HCT116 (cell line): ENCODE measurements around the gene FCHO2. TPM values are rescaled to one million over a fixed set of nuclear protein-coding genes. Genes with fewer than 3 reads are reported as not detected.
A peak's percentile ranks its signal among the peaks of the same experiment; 100 is the strongest.

ENCODE experiments used
- ATAC-seq: fragments of 200-7000 bp; cut with Tn5 transposase; 2 replicates; pipeline ENCODE4 v1.9.1; 2020; ENCODE audit warnings: mild to moderate bottlenecking, moderate library complexity
- BruUV-seq: library from RNA; stranded (reverse); fragments of 400-500 nt; replicated peaks from 2 replicates; lab custom pipeline; 2021; lab: Mats Ljungman, UMichigan
- CTCF ChIA-PET: fragments of 300-600 bp; sonication (Branson Sonifier 250); formaldehyde crosslinking; loops from one replicate; lab custom pipeline; 2021; ENCODE audit warnings: antibody characterized with exemption; lab: Charles Lee
- POLR2A ChIA-PET: fragments of 300-600, 350-600 bp; sonication (Branson Sonifier 250); formaldehyde crosslinking; loops from one replicate; lab custom pipeline; 2021; ENCODE audit warnings: antibody characterized with exemption; lab: Charles Lee
- RAD21 ChIA-PET, 2 experiments: fragments of 300-600 bp; sonication (Branson Sonifier 250); formaldehyde crosslinking; loops; one replicate each; lab custom pipeline; 2023; ENCODE audit warnings: low total read pairs in 2 of 2; ENCODE audit not compliant: uncharacterized antibody in 2 of 2, unreplicated experiment in 2 of 2, low non-redundant PET in 1 of 2; lab: Charles Lee
- DNase-seq: peaks from one replicate; pipeline ENCODE4 v3.0.0-alpha.2; 2010; ENCODE audit warnings: low read depth, low spot score
- H2AFZ ChIP-seq: fragments of 200-600 bp; shearing (Covaris generic), sonication (generic); 2 replicates; pipeline ENCODE4 v1.6.1; 2017; ENCODE audit warnings: low read depth, mixed run types, mixed read lengths, antibody characterized with exemption, low read length; ENCODE audit not compliant: poor library complexity, severe bottlenecking
- H3K27ac ChIP-seq: 2 replicates; pipeline ENCODE4 v1.5.1; 2012; ENCODE audit warnings: low read depth, low read length
- H3K27me3 ChIP-seq: fragments of 200-600 bp; sonication (generic); 2 replicates; pipeline ENCODE4 v1.6.1; 2016; ENCODE audit warnings: mixed run types, low read length, mixed read lengths; ENCODE audit not compliant: insufficient read depth
- H3K36me3 ChIP-seq, 2 experiments: fragments of 200-500 bp in 1 of 2; fragments of 200-600 bp in 1 of 2; sonication (Bioruptor generic) in 1 of 2; sonication (generic) in 1 of 2; 2 replicates each; pipeline versions ENCODE4 v1.5.1 to v1.6.1; 2014 to 2016; ENCODE audit warnings: low read length in 2 of 2, inconsistent platforms in 1 of 2, mixed read lengths in 1 of 2, mixed run types in 1 of 2; ENCODE audit not compliant: insufficient read depth in 2 of 2, control insufficient read depth in 1 of 2
- H3K4me1 ChIP-seq, 2 experiments: fragments of 200-600 bp in 1 of 2; sonication (generic) in 1 of 2; 2 replicates each; pipeline versions ENCODE4 v1.5.1 to v1.6.1; 2012 to 2017; ENCODE audit warnings: low read length in 2 of 2, inconsistent platforms in 1 of 2, mild to moderate bottlenecking in 1 of 2, mixed read lengths in 1 of 2, mixed run types in 1 of 2, moderate library complexity in 1 of 2; ENCODE audit not compliant: insufficient read depth in 2 of 2, control insufficient read depth in 1 of 2
- H3K4me2 ChIP-seq: fragments of 200-600 bp; sonication (generic); 2 replicates; pipeline ENCODE4 v1.6.1; 2017; ENCODE audit warnings: mixed run types, low read length, mixed read lengths
- H3K4me3 ChIP-seq, 2 experiments: fragments of 200-600 bp in 1 of 2; sonication (generic) in 1 of 2; replicated peaks in 1 of 2; 2 replicates each; pipeline ENCODE4 v1.5.1; 2011 to 2016; ENCODE audit warnings: low read length in 2 of 2, control low read depth in 1 of 2, low read depth in 1 of 2, mild to moderate bottlenecking in 1 of 2, mixed read lengths in 1 of 2, mixed run types in 1 of 2
- H3K79me2 ChIP-seq: fragments of 200-600 bp; sonication (generic); 2 replicates; pipeline ENCODE4 v1.6.1; 2017; ENCODE audit warnings: mild to moderate bottlenecking, mixed run types, low read length, moderate library complexity, mixed read lengths; ENCODE audit not compliant: insufficient read depth
- H3K9ac ChIP-seq: fragments of 200-600 bp; sonication (generic); 2 replicates; pipeline ENCODE4 v1.6.1; 2016; ENCODE audit warnings: low read length, mixed read lengths
- H3K9me2 ChIP-seq: fragments of 200-600 bp; sonication (generic), shearing (Covaris generic); 2 replicates; pipeline ENCODE4 v1.6.1; 2017; ENCODE audit warnings: mixed run types, mild to moderate bottlenecking, moderate library complexity; ENCODE audit not compliant: insufficient read depth
- H3K9me3 ChIP-seq, 2 experiments: fragments of 200-500 bp in 1 of 2; fragments of 200-600 bp in 1 of 2; sonication (Bioruptor generic) in 1 of 2; sonication (generic) in 1 of 2; 2 replicates each; pipeline ENCODE4 v1.6.1; 2014 to 2017; ENCODE audit warnings: low read length in 2 of 2, mixed read lengths in 2 of 2, inconsistent platforms in 1 of 2, low read depth in 1 of 2, mild to moderate bottlenecking in 1 of 2, mixed run types in 1 of 2, moderate library complexity in 1 of 2; ENCODE audit not compliant: control insufficient read depth in 1 of 2, insufficient read depth in 1 of 2
- H4K20me1 ChIP-seq: fragments of 200-600 bp; sonication (generic), shearing (Covaris generic); 2 replicates; pipeline ENCODE4 v1.6.1; 2017; ENCODE audit warnings: mixed run types, mild to moderate bottlenecking, moderate library complexity; ENCODE audit not compliant: insufficient read depth
- ATF3 ChIP-seq: IDR thresholded peaks from 2 replicates; pipeline ENCODE4 v1.6.1; 2012
- CBX3 ChIP-seq: IDR thresholded peaks from 2 replicates; pipeline ENCODE4 v1.6.1; 2012; ENCODE audit warnings: low read depth
- CTCF ChIP-seq, 3 experiments: fragments of 200-600 bp in 1 of 3; sonication (generic) in 1 of 3; IDR thresholded peaks in 2 of 3; conservative IDR thresholded peaks in 1 of 3; 2 replicates each; pipeline ENCODE4 v1.5.1; 2012 to 2017; ENCODE audit warnings: low read depth in 2 of 3, low read length in 2 of 3, antibody characterized with exemption in 1 of 3, borderline replicate concordance in 1 of 3, control low read depth in 1 of 3, mild to moderate bottlenecking in 1 of 3, mixed read lengths in 1 of 3, mixed run types in 1 of 3, moderate library complexity in 1 of 3; ENCODE audit not compliant: insufficient read depth in 1 of 3
- EGR1 ChIP-seq: IDR thresholded peaks from 2 replicates; pipeline ENCODE4 v1.6.1; 2012; ENCODE audit warnings: low read depth
- ELF1 ChIP-seq: IDR thresholded peaks from 2 replicates; pipeline ENCODE4 v1.6.1; 2012; ENCODE audit warnings: low read depth, borderline replicate concordance
- EZH2 ChIP-seq: fragments of 200-600 bp; sonication (generic); IDR thresholded peaks from 2 replicates; pipeline ENCODE4 v1.6.1; 2017; ENCODE audit warnings: antibody characterized with exemption, mixed run types
- EZH2phosphoT487 ChIP-seq: fragments of 200-600 bp; IDR thresholded peaks from 2 replicates; pipeline ENCODE4 v1.6.1; 2018; ENCODE audit warnings: antibody characterized with exemption, borderline replicate concordance
- FOSL1 ChIP-seq: IDR thresholded peaks from 2 replicates; pipeline ENCODE4 v1.6.1; 2012; ENCODE audit warnings: low read depth
- JUND ChIP-seq: IDR thresholded peaks from 2 replicates; pipeline ENCODE4 v1.6.1; 2012
- MAX ChIP-seq: IDR thresholded peaks from 2 replicates; pipeline ENCODE4 v1.6.1; 2012
- POLR2A ChIP-seq: IDR thresholded peaks from 2 replicates; pipeline ENCODE4 v1.7.0; 2011; ENCODE audit warnings: borderline replicate concordance; ENCODE audit not compliant: insufficient read depth, insufficient read length; ENCODE audit errors: extremely low read depth
- POLR2AphosphoS5 ChIP-seq: IDR thresholded peaks from 2 replicates; pipeline ENCODE4 v1.6.1; 2011; ENCODE audit warnings: mild to moderate bottlenecking, low read depth, low read length, moderate library complexity
- RAD21 ChIP-seq: IDR thresholded peaks from 2 replicates; pipeline ENCODE4 v1.6.1; 2012; ENCODE audit warnings: low read depth, mild to moderate bottlenecking
- REST ChIP-seq: IDR thresholded peaks from 2 replicates; pipeline ENCODE4 v1.6.1; 2012; ENCODE audit warnings: low read depth
- SIN3A ChIP-seq: IDR thresholded peaks from 2 replicates; pipeline ENCODE4 v1.6.1; 2012; ENCODE audit warnings: low read depth
- SP1 ChIP-seq: IDR thresholded peaks from 2 replicates; pipeline ENCODE4 v1.6.1; 2012; ENCODE audit warnings: low read depth
- SRF ChIP-seq: IDR thresholded peaks from 2 replicates; pipeline ENCODE4 v1.6.1; 2012; ENCODE audit warnings: low read depth
- TCF7L2 ChIP-seq: IDR thresholded peaks from 2 replicates; pipeline ENCODE4 v1.7.0; 2011; ENCODE audit warnings: borderline replicate concordance, inconsistent platforms; ENCODE audit not compliant: insufficient read depth, insufficient read length; ENCODE audit errors: extremely low read depth
- YY1 ChIP-seq: IDR thresholded peaks from 2 replicates; pipeline ENCODE4 v1.6.1; 2011; ENCODE audit warnings: low read length, low read depth, moderate library complexity, mild to moderate bottlenecking; ENCODE audit not compliant: insufficient replicate concordance; ENCODE audit errors: extremely low read depth
- intact Hi-C: fragments of 100-400 bp; cut with micrococcal nuclease; formaldehyde crosslinking; loops from 2 replicates; pipeline ENCODE4 v1.10.0; 2022
- total RNA-seq: library from RNA; stranded (reverse); gene quantifications from one replicate; pipeline ENCODE4 v1.2.1, GENCODE V29; 2021; ENCODE audit not compliant: unreplicated experiment

The FCHO2 gene
- total RNA-seq, 1 experiment from 2014 or later, result 18.7 TPM

- peak within 1 kb of the TSS; percentile 85 for H3K9ac ChIP-seq
- H2AFZ ChIP-seq, result peak within 1 kb of the TSS; percentile 96
- H3K4me2 ChIP-seq, result peak within 1 kb of the TSS; percentile 99
- BruUV-seq, result no TSS peak
- no peaks in the 10 kb centered on the region for H3K36me3 ChIP-seq
- no peaks in the 10 kb centered on the region for H3K79me2 ChIP-seq
- H3K27ac ChIP-seq, result peak within 1 kb of the TSS; percentile 42; the same call in 1 of the 2 replicates
- H3K9me2 ChIP-seq, result no peaks in the 10 kb centered on the region
- H4K20me1 ChIP-seq, result no peaks in the 10 kb centered on the region
- H3K4me3 ChIP-seq, result peak within 1 kb of the TSS; percentile 82 to 91
- ChIA-PET RAD21 (no interaction called here), CTCF (no interaction called here), POLR2A (interaction anchor here (1.6 kb wide), 1 partner anchor 24 kb away, joined by 3 read pairs; no protein-coding TSS in a partner anchor)
- no peaks in the 10 kb centered on the region for H3K27me3 ChIP-seq
- ATAC-seq (peak; percentile 97), DNase-seq (peak; percentile 16)
- intact Hi-C loops, result no loop called here
- peaks cover 0 to 18% of the 10 kb centered on the region in 2 experiments; a peak in 3 of 4 replicates for H3K4me1 ChIP-seq
- no peaks in the 10 kb centered on the region for H3K9me3 ChIP-seq
- no peak for TF ChIP-seq SRF
- TF ChIP-seq ELF1, result no peak
- no peak for TF ChIP-seq CBX3
- TF ChIP-seq POLR2A, result peak; percentile 49
- TF ChIP-seq EGR1, result peak; percentile 74
- TF ChIP-seq TCF7L2, result no peak
- no peak for TF ChIP-seq ATF3
- no peak for TF ChIP-seq RAD21
- TF ChIP-seq REST, result no peak
- TF ChIP-seq EZH2phosphoT487, result no peak
- no peak for TF ChIP-seq JUND
- TF ChIP-seq CTCF (IDR thresholded peaks at IDR 0.05 in 2 of 3, conservative IDR thresholded peaks at IDR 0.05 in 1 of 3; ENCODE audit: borderline replicate concordance in 1 of 3, insufficient read depth in 1 of 3, low read depth in 2 of 3, low read length in 2 of 3), result no peak
- peak; percentile 2 for TF ChIP-seq YY1
- TF ChIP-seq MAX, result peak; percentile 49; the same call in 1 of the 2 replicates
- no peak for TF ChIP-seq FOSL1
- no peak for TF ChIP-seq SIN3A
- TF ChIP-seq EZH2, result no peak
- TF ChIP-seq POLR2AphosphoS5, result peak; percentile 75
- TF ChIP-seq SP1, result no peak
Measured at GRCh38 chr5:73120222-73121118, 164.6 kb downstream of the FCHO2 start, which contains the start of gene TMEM171. Gene TMEM171, plus strand, starts transcription at chr5:73120575. Its CDS starts 2,799 bp downstream, at chr5:73123374.
